Endodermal cell (in vitro differentiated cells): Measurements from ENCODE around the gene DNAH11. TPM values are rescaled to one million over a fixed set of nuclear protein-coding genes. Genes with fewer than 3 reads are reported as not detected.

ENCODE experiments used
- DNase-seq: peaks from one replicate; pipeline ENCODE4 v3.0.0-alpha.2; 2017
- H3K27ac ChIP-seq: 2 replicates; pipeline ENCODE4 v1.5.1; 2013; ENCODE audit warnings: mild to moderate bottlenecking, low read depth, low read length, moderate library complexity
- H3K27me3 ChIP-seq: 2 replicates; pipeline ENCODE4 v1.6.1; 2013; ENCODE audit warnings: mild to moderate bottlenecking, low read length, moderate library complexity; ENCODE audit not compliant: insufficient read depth, control insufficient read depth, poor library complexity, severe bottlenecking
- H3K36me3 ChIP-seq: 2 replicates; pipeline ENCODE4 v1.7.0; 2013; ENCODE audit warnings: mild to moderate bottlenecking, low read length, moderate library complexity; ENCODE audit not compliant: control insufficient read depth, insufficient read depth
- H3K4me1 ChIP-seq: one replicate; pipeline ENCODE4 v1.7.0; 2013; ENCODE audit warnings: low read length; ENCODE audit not compliant: control insufficient read depth, insufficient read depth
- H3K4me3 ChIP-seq: 2 replicates; pipeline ENCODE4 v1.5.1; 2013; ENCODE audit warnings: mild to moderate bottlenecking, low read length, moderate library complexity
- H3K9ac ChIP-seq: 2 replicates; pipeline ENCODE4 v1.6.1; 2013; ENCODE audit warnings: mild to moderate bottlenecking, low read length, moderate library complexity; ENCODE audit not compliant: poor library complexity, severe bottlenecking; ENCODE audit errors: extremely low read depth
- H3K9me3 ChIP-seq: 2 replicates; pipeline ENCODE4 v1.6.1; 2013; ENCODE audit warnings: mild to moderate bottlenecking, low read length, moderate library complexity; ENCODE audit not compliant: control insufficient read depth
- H3K27ac Mint-ChIP-seq: 2 replicates; pipeline ENCODE4 v1.8.0; 2020; ENCODE audit warnings: mixed read lengths
- H3K27me3 Mint-ChIP-seq: 2 replicates; pipeline ENCODE4 v1.8.0; 2021; ENCODE audit warnings: mild to moderate bottlenecking, mixed read lengths; ENCODE audit not compliant: insufficient read depth
- H3K36me3 Mint-ChIP-seq: 2 replicates; pipeline ENCODE4 v1.8.0; 2020; ENCODE audit warnings: low read depth, mixed read lengths
- H3K4me1 Mint-ChIP-seq: 2 replicates; pipeline ENCODE4 v1.8.0; 2020; ENCODE audit warnings: mixed read lengths
- H3K4me3 Mint-ChIP-seq: 2 replicates; pipeline ENCODE4 v1.8.0; 2020; ENCODE audit warnings: mild to moderate bottlenecking, moderate library complexity, mixed read lengths
- H3K9me3 Mint-ChIP-seq: 2 replicates; pipeline ENCODE4 v1.8.0; 2020; ENCODE audit warnings: mild to moderate bottlenecking, mixed read lengths
- CTCF ChIP-seq: fragments of 200-600 bp; sonication (generic); conservative IDR thresholded peaks from 2 replicates; pipeline ENCODE4 v1.5.0; 2021; ENCODE audit warnings: antibody characterized with exemption, mild to moderate bottlenecking
- WGBS, 2 experiments: methylation state at CpG; one replicate each; pipeline versions ENCODE4 v1.1.5 to v1.1.7; 2013; ENCODE audit warnings: missing lambda C conversion rate in 2 of 2, mixed read lengths in 1 of 2; ENCODE audit not compliant: insufficient coverage in 1 of 2, insufficient read length in 1 of 2; 5-methylcytosine and 5-hydroxymethylcytosine counted together
- total RNA-seq, 2 donors: library from RNA; stranded (reverse); fragmentation: NEBNext Ultra II Directional in 1 of 2; extraction: Animal tissue kit (Norgen Biotek cat#: 25700) in 1 of 2; gene quantifications; 2 replicates in 1 of 2; 3 replicates in 1 of 2; pipeline ENCODE4 v1.2.1, GENCODE V29; 2021

Gene DNAH11
- total RNA-seq, 2 donors from 2014 or later, result 0.80 to 0.99 TPM

- DNase-seq, result no peak
- Mint-ChIP-seq H3K36me3 (no peaks in the 10 kb centered on the region), H3K9me3 (peaks cover 10% of the 10 kb centered on the region), H3K4me1 (no peaks in the 10 kb centered on the region), H3K4me3 (no peak overlapping the region), H3K27me3 (no peaks in the 10 kb centered on the region), H3K27ac (no peak overlapping the region)
- H3K9me3 ChIP-seq, result no peaks in the 10 kb centered on the region
- no peak for TF ChIP-seq CTCF
- H3K4me3 ChIP-seq, result no peak overlapping the region
- H3K4me1 ChIP-seq, result no peaks in the 10 kb centered on the region
- WGBS, 2 experiments, result 95% methylated on average over 1 of the region's 1 CpG; no CpG with 5 or more reads in 1 of the 2 experiments
- no peaks in the 10 kb centered on the region for H3K27me3 ChIP-seq
- no peak overlapping the region for H3K27ac ChIP-seq
- H3K9ac ChIP-seq, result no peak overlapping the region
- no peaks in the 10 kb centered on the region for H3K36me3 ChIP-seq
Measured at GRCh38 chr7:21651697-21652096, 108.9 kb downstream of the DNAH11 start.

GRCh38 chr7:21653623-21654022 lies 110.8 kb downstream of the DNAH11 start:
- H3K4me3 Mint-ChIP-seq, result no peak overlapping the region
- no peak overlapping the region for H3K27ac Mint-ChIP-seq
- 95 to 97% methylated on average over 3 to 4 of the region's 4 CpGs for WGBS, 2 experiments
- H3K9me3 Mint-ChIP-seq, result no peaks in the 10 kb centered on the region
- H3K27ac ChIP-seq, result no peak overlapping the region
- no peaks in the 10 kb centered on the region for H3K9me3 ChIP-seq
- H3K9ac ChIP-seq, result no peak overlapping the region
- no peaks in the 10 kb centered on the region for H3K4me1 Mint-ChIP-seq
- H3K36me3 ChIP-seq, result no peaks in the 10 kb centered on the region
- no peak for TF ChIP-seq CTCF
- no peak for DNase-seq
- no peaks in the 10 kb centered on the region for H3K4me1 ChIP-seq
- no peaks in the 10 kb centered on the region for H3K27me3 Mint-ChIP-seq
- no peaks in the 10 kb centered on the region for H3K36me3 Mint-ChIP-seq
- H3K4me3 ChIP-seq, result no peak overlapping the region
- H3K27me3 ChIP-seq, result no peaks in the 10 kb centered on the region

- H3K36me3 ChIP-seq, result no peaks in the 10 kb centered on the region
- no peaks in the 10 kb centered on the region for H3K4me1 ChIP-seq
- TF ChIP-seq CTCF, result no peak
- Mint-ChIP-seq H3K4me1 (no peaks in the 10 kb centered on the region), H3K9me3 (no peaks in the 10 kb centered on the region), H3K27ac (no peak overlapping the region), H3K27me3 (no peaks in the 10 kb centered on the region), H3K36me3 (no peaks in the 10 kb centered on the region), H3K4me3 (no peak overlapping the region)
- H3K9me3 ChIP-seq, result peaks cover 3% of the 10 kb centered on the region
- no peak for DNase-seq
- H3K9ac ChIP-seq, result no peak overlapping the region
- 88 to 89% methylated on average over 4 to 5 of the region's 5 CpGs for WGBS, 2 experiments
- H3K27me3 ChIP-seq, result no peaks in the 10 kb centered on the region
- H3K27ac ChIP-seq, result no peak overlapping the region
- H3K4me3 ChIP-seq, result no peak overlapping the region
Measured at GRCh38 chr7:21656081-21656480, 113.2 kb downstream of the DNAH11 start.
